HG03432 (cell line): ENCODE measurements around the gene GBX1.

Source experiments
- ATAC-seq: cut with Tn5 transposase; IDR thresholded peaks from one replicate; pipeline ENCODE4 v1.9.1; 2021; ENCODE audit warnings: mild to moderate bottlenecking, moderate library complexity; ENCODE audit not compliant: unreplicated experiment

Gene GBX1

DNA sequence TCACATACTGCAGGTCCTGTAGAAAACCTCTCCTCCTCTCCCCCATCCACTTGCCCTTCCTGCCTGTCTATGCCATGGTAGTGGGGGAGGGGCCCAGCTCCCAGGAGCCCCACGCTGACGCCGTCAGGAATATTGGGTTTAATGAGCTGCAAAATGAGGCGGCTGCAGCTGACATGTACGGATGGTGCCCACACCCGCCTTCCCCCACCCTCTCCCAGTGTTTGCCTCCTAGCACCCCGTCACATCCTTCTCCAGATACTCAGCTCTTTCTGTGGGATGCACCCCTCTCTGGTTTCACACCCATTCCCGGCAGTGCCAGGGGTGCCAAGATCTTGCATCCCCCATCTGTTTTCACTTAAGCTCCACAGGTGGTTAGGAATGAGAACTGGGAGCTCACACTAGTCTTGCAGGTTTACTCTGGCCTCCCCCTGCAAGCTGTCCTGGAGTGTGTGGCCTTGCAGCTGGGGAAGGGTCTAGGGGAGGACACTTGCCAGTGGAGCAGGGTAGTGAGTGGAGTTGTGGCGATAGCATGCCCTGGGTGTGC is 26.1 kb downstream of the GBX1 start:
- ATAC-seq = no peak

DNA sequence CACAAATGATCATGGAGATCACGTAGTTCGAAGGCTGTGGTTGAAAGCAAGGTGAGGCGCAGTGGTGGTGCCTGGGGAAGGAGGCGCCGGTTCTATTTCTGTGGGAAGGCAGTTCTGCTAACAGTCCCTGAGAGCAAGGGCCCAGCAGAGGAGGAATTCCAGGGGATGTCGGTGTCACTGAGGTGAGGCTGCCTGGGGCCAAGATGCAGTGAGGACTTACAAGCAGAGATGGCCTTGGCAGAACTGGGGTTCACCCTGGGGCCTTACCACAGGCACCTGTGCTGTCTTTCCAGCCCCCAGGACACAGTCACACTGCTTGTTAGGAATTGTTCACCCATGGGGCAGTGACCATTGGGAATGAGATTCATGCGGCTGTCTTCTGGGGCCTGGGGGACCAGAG is 26.7 kb downstream of the GBX1 start:
- no peak for ATAC-seq

DNA sequence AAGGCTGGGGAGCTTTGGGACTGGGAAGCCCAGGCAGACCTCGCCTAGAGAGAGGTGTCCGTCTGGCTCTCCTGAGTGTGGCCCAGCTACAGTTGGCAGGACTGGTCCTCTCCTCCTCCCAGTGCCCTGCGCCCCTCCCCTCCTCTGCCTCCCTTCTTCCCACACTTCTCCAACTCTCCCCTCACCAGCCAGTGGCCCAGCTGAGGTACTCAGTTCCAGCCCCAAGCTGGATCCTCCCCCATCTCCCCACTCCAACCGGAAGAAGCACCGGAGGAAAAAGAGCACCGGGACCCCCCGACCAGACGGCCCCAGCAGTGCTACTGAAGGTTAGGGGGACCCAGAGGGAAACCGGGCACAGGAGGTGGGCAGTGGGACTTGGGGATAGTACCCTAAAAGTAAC is 27.7 kb downstream of the GBX1 start:
- no peak for ATAC-seq

DNA sequence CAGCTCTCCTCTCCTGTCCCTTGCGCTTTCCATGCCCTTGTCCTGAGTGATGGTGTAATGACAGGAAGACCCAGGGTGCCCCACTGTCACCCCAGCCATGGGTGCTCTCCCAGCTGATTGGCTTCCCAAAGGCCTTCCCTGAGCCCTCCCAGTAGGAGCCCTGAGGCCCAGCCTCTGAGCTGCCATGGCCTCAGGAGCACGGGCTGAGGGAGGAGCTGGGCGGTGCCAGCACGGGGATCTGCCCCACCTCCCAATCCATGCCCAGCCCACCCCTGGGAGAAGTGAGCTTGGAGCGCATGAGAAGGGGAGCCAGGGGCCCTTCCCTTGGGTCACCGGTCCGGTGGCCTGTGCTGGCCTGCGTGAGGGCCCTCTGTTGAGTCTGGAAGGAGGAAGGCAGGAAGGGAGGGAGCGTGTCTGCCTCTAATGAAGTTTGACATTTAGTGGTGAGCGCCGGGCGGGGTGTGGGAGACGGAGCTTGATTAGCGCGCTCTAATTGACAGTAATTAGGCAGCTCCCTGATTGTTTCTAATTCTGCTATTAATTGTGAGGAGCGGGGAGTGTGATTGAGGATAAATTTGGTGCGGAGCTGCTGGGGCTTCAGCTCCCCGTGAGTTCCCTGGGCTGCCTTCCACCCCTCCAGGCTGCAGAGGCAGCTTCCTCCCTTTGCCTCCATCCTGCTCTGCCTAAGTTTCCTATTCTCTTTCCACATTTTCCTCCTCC is 28.3 kb downstream of the GBX1 start:
- no peak for ATAC-seq

DNA sequence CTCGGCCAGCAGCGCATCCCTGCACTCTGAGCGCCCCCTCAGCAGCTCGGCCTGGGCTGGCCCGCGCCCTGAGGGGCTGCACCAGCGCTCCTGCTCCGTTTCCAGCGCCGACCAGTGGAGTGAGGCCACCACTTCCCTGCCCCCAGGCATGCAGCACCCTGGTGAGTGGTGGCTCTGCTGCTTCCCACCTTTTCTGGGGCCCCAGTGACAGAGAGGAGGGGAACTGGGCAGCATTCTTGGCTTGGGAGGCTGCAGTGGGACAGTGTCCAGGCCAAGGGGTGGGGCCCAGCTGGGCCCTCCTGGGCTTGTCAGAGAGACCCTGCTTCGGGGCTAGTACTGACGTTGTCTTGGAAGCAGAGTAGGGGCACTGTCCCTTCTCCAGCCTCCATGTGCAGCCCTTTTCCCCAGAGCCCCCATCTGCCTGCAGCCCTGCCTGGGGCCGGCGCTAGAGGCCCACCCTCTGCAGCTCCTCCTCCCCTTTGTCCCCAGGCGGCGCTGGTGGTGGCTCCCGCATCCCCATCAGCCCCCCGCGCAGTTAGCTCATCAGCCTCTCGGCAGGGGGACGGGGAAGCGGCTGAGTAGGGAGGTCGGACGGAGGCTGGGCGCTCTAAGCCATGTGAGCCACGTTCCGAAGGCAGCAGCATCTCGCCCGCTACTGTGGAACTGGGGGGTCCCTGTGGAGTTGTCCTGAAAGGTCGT is 29.2 kb downstream of the GBX1 start:
- no peak for ATAC-seq

DNA sequence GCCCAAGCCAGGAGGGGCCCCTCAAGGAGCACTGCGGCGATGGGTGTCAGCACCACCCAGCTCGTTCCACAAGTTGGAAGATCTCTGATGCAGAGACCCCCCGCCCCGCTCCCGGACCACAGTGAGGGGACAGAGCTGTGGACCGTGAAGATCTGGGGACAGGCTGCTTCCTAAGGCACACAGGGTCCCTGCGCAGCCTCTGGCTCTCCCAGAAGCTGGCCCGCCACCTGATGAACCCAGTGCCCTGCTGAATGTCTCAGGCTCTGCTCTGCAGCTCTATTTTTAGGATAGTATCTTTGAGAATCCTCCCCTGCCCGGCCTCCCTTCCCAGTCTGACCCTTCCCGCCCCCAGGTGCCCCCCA is 29.7 kb downstream of the GBX1 start:
- no peak for ATAC-seq

DNA sequence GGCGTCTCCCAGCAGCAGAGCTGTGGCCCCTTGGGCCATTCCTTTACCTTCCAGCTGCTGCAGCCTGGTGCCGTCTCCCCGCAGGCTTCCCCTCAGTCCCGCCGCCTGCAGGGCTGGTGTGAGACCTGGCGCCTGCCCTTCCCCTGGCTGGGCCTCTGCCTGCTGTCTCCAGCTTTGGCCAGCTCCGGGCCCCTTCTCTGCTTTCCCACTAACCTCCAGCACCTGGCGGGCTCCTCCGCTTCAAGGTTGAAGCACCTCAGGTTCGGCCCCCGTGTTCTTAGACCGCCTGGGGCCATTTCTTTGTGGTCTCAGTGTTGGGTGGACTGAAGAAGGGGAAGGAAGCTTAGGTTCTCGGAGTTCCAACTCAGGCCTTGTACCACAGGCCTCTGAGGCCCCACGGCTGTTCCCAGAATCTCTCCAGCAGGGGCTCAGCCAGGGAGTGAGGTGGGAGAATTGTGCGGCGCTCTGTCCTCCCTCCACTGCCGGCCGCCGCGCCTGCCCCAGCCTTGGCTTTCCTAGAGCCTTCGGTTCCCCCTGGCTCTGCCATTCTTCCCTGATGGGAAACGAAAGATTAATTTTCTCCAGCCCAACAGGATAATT is 30.3 kb downstream of the GBX1 start:
- ATAC-seq = no peak

DNA sequence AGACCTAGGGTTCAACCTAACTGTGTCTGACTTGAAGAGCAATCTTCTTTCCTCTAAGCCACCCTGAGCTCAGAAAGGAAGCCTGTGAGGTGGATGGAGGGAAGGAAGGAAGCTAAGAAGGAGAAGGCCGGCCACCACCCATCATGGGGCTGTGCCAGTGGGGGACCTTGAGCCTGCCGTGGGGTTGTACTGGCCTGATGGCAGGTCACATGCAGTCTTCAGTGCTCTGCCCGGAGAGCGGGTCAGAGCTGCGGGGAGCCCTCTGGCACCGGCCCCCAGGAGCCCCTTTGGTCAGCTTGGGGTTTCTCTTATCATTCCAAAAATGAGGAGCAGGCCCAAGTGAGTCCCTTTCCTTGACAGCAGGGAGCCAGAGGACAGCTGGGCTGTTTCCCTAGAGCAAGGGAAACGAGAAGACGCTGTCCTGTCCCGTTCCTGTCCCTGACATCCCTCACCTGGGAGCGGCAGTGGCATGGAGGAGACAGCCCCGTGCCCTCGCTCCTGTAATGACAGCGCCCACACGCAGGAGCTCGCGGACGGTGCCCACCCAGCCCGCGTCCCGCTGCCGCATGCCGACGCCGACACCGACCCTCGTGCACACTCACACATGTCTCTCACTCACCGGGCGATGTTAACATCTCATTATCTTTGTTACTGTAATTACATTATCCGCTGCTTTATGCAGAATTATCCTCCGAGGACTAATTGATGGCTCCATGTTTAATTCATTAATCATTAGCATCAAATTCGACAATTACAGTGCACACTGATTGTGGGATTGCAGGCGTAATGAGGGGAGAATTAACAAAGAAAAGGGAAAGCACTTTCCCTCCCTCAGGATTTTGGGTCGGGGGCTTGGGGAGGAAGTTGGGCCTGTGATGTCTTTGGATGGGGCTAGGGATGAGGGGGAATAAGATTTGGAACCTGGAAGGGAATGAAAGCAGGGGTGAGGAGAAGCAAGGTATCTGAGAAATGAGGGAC is 31.3 kb downstream of the GBX1 start:
- no peak for ATAC-seq

DNA sequence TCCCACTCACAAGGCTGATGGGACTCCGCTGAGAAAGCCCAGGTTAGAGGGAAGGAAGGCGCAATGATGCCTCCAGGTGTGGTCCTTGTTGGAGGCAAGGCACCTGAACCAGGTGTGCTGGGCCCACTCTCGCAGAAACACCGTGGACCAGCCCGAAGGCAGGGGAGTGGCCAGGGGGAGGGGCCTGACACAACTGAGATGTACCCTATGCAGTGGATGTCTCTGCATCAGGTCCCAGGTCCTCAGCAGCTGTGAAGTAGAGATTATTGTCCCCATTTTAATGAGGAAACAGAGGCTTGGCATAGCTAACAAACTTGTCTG is 32.0 kb downstream of the GBX1 start:
- ATAC-seq = no peak

DNA sequence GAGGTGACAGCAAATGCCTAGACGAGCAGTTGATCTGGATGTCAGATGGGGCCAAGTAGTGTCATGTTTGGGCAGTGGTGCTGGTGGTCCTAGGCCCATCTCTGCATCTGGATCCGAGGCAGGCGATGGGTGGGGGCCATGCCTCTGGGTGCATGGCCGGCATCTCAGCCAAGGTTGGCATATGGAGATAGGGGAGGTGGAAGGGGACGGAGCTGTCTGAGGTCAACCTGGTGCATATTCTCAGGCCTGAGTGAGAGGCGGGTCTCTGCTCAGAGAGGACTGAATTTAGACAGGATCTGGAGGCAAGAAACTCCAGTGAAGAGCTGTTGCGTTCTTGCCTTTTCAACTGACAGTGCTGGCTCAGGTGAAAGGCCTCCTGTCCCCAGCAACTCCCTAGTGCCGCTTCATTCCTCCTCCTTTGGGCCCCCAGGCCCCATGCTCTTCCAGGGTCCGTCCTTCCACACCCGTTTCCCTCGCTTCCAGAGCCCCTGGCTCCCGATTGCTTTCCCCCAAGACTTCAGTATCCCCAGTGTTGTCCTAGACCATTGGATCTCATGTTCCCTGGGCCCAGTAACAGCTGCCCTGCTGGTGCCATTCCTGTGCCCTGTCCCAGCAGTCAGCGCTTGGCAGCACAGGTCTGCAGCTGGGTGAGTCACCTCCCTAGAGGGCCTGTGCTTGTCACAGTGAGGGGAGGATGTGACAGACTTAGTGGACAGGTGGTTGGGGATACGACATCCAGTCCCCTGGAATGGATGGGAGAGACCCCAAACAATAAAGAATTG is 32.6 kb downstream of the GBX1 start:
- no peak for ATAC-seq

DNA sequence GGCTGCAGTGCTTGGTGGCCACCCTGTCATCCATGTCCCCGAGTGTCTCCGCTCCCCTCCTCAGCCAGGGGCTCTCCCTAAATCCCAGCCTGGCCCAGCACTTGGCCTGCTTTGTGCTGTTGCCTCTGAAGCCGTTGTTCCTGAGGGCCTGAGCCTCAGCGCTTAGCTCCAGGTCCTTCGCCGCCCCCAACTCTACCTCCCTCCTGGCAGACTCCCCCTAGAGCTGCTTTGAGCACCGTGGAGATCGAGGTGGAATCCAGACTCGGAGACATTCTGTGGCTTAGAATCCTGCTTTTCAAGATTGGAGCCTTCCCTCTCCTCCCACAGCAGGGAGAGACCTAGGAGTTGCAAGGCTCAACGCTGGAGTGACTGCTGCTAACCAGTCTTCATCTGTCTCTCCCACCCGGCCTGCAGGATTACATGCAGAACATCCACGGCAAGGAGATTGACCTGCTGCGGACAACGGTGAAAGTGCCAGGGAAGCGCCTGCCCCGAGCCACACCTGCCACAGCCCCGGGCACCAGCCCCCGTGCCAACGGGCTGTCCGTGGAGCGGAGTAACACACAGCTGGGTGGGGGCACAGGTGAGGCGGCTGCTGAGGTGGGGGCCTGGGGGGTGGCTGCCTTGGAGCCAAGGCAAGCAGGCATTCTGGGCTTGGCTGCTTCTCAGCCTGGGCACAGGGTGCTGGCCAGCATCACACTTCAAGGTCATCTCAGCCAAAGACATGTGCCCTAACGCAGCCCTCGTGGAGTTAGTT is 33.3 kb downstream of the GBX1 start:
- no peak for ATAC-seq

DNA sequence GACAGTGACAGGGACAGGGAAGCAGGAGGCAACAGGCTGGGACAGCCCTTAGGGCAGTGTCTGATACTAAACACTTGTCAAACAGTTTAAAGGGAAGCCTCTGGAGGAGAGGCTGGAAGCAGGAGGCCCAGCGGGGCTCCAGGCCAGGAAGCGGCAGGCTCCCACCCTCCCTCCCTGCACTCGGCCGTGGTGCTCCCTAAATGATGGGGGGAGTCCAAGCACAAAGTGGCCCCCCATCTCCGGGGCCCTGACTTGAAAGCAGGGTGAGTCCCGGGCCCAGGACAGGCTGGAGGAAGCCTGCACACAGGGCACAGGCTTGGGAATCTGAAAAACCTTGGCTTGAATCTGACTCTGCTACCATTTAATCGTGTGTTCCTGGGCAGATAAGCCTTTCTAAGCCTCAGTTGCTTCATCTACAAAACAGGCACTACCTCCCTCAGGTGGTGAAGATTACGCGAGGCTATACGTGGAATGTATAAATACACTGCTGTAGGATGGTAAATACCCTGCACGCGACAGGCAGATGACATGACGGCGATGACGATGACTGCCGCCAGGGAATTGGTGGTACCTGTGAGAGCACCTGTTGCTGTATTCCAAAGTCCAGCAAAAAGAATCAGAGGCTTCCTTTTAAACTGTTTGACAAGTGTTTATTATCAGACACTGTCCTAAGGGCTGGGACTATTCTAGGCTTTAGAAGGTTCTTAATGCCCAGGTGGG is 34.1 kb downstream of the GBX1 start:
- ATAC-seq = no peak

DNA sequence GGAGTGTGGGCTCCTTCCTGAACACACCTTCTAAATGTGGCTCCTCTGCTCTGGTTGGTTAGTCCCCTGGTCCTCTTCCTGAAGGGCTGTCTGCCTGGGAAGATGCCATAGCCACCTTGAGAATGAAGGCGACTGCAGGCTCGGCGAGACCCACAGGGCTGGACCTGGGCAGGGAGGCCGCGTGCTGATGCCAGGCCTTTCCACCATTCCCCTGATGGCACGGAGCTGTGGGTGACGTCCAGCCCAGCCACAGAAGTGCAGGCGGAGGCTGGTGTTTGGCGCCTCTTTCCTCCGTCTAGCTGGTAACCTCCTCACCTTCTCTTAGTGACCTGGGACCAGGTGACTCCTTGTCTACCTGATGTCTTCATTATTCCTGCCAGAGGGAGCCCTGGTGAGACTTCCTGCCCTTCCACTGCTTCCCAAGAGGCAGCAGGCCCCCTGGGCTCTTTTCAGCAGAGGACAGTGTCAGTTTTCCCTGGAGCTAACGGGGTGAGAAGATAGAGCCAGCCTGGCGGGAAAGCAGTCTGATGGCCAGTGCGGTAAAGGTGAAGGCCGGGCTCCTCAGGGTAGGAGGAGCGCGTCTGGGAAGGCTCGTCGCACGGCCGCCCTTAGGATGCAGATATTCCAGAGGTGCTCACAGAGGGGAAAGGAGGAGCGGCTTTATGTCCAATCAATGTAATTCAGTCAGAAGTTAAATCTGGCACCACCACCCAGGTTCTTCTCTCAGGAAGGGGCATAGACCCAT is 34.9 kb downstream of the GBX1 start:
- no peak for ATAC-seq

DNA sequence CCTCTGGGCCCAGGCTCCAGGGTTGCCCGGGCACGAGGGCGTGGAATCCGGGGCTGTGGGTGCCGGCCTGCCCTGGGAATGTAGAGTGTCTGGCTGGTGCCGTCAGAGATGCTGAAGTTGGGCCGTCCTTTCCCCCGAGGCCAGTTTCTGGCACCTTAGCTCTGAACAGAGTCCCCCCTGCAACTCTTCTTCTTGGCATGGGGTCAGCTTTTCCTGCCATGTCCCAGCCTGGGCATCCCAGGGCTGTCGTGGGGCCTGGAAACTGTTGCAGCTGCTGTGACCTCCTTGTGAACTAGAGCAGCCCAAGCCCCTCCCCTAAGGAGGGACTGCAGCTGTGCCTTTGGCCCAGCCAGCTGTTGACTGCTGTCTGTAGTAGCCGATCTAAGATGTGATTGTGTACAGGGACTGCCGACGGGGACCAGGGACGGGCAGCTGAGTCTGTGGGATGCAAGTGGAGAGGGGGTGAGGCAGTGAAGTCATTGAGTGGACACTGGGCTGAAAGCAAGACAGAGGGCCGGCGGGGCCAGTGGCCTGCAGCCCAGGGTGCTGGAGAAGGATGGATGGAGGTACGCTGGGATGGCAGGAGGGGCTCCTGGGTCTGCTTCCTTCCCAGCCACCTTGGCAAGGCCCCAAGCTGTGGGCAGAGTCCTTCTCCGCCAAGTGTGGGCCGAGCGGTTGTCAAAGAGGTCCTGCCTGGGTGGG is 35.8 kb downstream of the GBX1 start:
- ATAC-seq = no peak

DNA sequence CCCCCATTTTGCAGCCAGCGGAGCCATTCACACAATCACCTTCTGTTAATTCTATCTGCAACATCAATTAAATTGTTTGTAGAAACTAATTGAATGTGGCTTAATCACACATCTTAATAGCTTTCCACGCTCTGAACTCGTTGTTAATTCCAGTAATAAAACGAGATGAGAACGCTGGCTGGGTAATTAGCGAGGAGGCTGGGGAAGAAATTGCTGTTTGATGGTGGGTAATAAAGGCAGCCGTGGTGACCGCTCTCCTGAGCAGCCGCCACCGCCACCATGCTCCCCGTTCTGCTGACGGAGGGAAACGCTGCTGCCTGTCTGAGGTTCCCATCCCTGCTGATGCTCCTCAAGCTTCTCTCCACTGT is 36.3 kb downstream of the GBX1 start:
- ATAC-seq = no peak

DNA sequence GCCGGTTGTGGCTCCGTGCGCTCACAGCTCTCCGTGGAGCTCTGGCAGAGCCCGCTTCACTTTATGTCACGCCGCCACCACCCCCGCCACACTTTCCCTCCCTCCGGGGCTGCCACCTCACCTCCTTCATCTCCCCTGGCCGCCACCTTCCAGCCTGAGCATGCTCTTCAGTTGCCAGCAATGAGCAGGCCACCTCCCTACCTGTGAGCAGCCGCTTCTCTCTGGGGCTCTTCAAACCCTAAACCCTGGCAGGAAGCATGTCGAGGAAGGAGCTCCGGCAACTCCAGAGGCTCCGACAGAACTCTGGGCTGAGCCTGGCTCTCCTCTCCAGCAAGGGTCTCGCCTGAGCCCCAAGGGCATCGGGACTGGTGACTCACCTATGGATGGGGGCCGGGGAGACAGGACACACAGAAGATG is 36.7 kb downstream of the GBX1 start:
- ATAC-seq = no peak

DNA sequence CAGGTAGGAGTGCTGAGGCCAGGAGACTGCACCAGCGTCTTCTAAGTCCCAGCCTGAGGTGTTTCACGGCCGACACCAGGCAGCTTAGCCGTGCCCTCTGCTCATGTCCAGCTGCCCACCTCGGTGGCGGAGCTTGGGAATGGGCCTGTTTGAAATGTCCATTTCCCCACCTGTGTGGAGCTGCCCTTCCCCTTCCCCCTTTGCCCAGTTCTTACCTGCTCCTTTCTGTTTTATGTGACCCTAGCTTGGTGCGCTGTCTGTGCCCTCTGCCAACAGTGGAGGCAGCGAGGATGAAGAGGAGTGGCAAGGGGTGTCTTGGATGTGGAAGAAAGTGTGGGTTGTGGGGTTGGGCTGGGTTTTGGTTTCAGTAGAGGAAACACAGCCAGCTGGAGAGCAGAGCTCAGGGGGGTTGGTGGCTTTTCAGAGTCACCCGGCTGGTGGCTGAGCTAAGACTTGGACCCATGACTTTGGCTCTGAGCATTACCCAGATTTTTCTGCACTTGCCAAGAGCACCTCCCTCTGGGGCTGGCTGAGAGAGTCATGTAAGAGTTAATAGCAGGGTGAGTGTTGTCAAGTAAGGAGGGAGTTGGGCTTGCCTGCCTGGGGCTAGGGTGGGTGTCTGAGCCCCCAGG is 37.4 kb downstream of the GBX1 start:
- no peak for ATAC-seq
